ENCODE data around the gene MBOAT1.
"Not testable (repeated sequence)": the region's sequence is repeated elsewhere in the genome, so short reads cannot be mapped to it uniquely, and the experiment has no call there.

MBOAT1 gene

DNA sequence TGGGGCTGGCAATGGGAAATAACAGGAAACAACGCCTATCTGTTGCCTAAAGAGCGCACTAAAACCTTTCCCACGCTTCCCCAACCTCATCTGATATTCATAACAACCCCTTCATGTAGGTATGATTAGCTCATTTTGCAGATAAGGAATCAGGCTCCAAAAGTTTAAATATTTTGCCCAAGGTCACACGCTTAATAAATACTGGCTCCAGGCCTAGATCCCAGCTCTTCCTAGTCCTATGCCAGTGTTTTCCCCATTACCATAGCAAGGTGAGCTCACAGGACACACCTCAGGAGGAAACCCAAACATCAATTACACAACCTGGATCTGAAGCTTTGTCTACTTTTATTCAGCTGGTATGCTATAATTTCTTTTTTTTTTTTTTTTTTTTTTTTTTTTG lies 19.6 kb downstream of the MBOAT1 start:
- H3K27ac ChIP-seq (ENCODE audit: low read depth, low read length), result no peak overlapping the region
- no peaks in the 10 kb centered on the region for H3K27me3 ChIP-seq (ENCODE audit: control insufficient read depth in 5 of 5, insufficient read depth in 4 of 5, low read length in 5 of 5)
- no peak overlapping the region for H3K4me3 ChIP-seq (ENCODE audit: low read depth in 1 of 5, low read length in 5 of 5)
- H3K9me3 ChIP-seq (ENCODE audit: control insufficient read depth in 5 of 5, low read length in 5 of 5), result no peaks in the 10 kb centered on the region
- peaks cover 0 to 7% (median 0%) of the 10 kb centered on the region in 5 donors for H3K4me1 ChIP-seq (ENCODE audit: control insufficient read depth in 5 of 5, insufficient read depth in 5 of 5, low read length in 5 of 5)
- no peak overlapping the region for H3K9ac ChIP-seq (ENCODE audit: low read length in 5 of 5)
- H3K36me3 ChIP-seq (ENCODE audit: control insufficient read depth in 5 of 5, insufficient read depth in 5 of 5, low read length in 5 of 5), result no peaks in the 10 kb centered on the region

DNA sequence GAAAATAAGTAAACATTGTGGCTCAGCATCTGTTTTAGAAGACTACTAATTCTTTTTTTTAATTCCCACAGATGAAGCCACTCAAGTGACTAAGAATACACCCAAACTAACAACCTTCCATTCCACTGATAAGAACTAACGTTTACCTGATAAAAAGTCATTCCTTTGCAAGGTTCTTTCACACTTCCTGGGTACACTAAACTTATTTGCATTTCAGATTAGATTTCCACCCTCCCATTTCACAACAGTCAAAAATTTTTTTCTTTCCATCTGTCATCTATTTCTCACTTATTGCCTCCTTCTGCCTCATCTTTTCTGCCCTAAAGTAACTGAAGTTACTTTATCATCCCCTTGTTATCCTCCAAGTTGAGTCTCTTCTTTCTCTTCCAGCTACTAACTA lies 20.3 kb downstream of the MBOAT1 start:
- no peak overlapping the region for H3K4me3 ChIP-seq (ENCODE audit: low read depth in 1 of 5, low read length in 5 of 5)
- no peak overlapping the region for H3K27ac ChIP-seq (ENCODE audit: low read depth, low read length)
- no peak overlapping the region for H3K9ac ChIP-seq (ENCODE audit: low read length in 5 of 5)
- H3K4me1 ChIP-seq (ENCODE audit: control insufficient read depth in 5 of 5, insufficient read depth in 5 of 5, low read length in 5 of 5), result peaks cover 0 to 4% (median 0%) of the 10 kb centered on the region in 5 donors
- H3K36me3 ChIP-seq (ENCODE audit: control insufficient read depth in 5 of 5, insufficient read depth in 5 of 5, low read length in 5 of 5), result peaks cover 0 to 2% (median 0%) of the 10 kb centered on the region in 5 donors
- no peaks in the 10 kb centered on the region for H3K9me3 ChIP-seq (ENCODE audit: control insufficient read depth in 5 of 5, low read length in 5 of 5)
- no peaks in the 10 kb centered on the region for H3K27me3 ChIP-seq (ENCODE audit: control insufficient read depth in 5 of 5, insufficient read depth in 4 of 5, low read length in 5 of 5)

DNA sequence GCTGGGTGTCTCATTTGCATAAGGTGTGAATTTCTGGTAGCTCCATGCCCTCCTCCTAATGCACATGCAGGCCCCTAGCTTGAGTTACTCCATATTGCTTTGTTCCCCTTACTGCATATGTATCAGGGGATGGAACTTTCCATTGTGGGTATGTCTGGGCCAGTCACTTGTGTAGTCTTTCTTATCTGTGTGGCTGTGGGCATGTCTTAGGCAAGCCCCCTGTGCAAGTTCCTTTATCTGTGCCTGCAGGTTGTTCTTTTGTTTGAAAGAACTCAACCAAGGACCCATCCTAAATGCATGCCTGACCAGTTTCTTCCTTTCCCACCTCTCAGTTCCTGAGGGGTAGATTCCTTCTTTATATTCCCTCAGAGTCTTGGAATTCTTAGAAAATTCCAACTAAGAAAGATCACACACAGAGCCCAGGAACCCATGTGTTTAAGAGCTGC lies 23.6 kb downstream of the MBOAT1 start:
- H3K27me3 ChIP-seq (ENCODE audit: control insufficient read depth in 5 of 5, insufficient read depth in 4 of 5, low read length in 5 of 5), result no peaks in the 10 kb centered on the region
- peaks cover 0 to 6% (median 2%) of the 10 kb centered on the region in 5 donors for H3K36me3 ChIP-seq (ENCODE audit: control insufficient read depth in 5 of 5, insufficient read depth in 5 of 5, low read length in 5 of 5)
- H3K4me1 ChIP-seq (ENCODE audit: control insufficient read depth in 5 of 5, insufficient read depth in 5 of 5, low read length in 5 of 5), result no peaks in the 10 kb centered on the region
- H3K27ac ChIP-seq (ENCODE audit: low read depth, low read length), result no peak overlapping the region
- H3K9me3 ChIP-seq (ENCODE audit: control insufficient read depth in 5 of 5, low read length in 5 of 5), result no peaks in the 10 kb centered on the region
- no peak overlapping the region for H3K9ac ChIP-seq (ENCODE audit: low read length in 5 of 5)
- no peak overlapping the region for H3K4me3 ChIP-seq (ENCODE audit: low read depth in 1 of 5, low read length in 5 of 5)

GRCh38 chr6:20186981-20187380 lies 25.3 kb downstream of the MBOAT1 start:
- H3K27ac ChIP-seq (ENCODE audit: low read depth, low read length), result no peak overlapping the region
- no peaks in the 10 kb centered on the region for H3K27me3 ChIP-seq (ENCODE audit: control insufficient read depth in 5 of 5, insufficient read depth in 4 of 5, low read length in 5 of 5)
- H3K4me1 ChIP-seq (ENCODE audit: control insufficient read depth in 5 of 5, insufficient read depth in 5 of 5, low read length in 5 of 5), result no peaks in the 10 kb centered on the region
- H3K9ac ChIP-seq (ENCODE audit: low read length in 5 of 5), result no peak overlapping the region
- no peaks in the 10 kb centered on the region for H3K9me3 ChIP-seq (ENCODE audit: control insufficient read depth in 5 of 5, low read length in 5 of 5)
- peaks cover 0 to 6% (median 2%) of the 10 kb centered on the region in 5 donors for H3K36me3 ChIP-seq (ENCODE audit: control insufficient read depth in 5 of 5, insufficient read depth in 5 of 5, low read length in 5 of 5)
- no peak overlapping the region for H3K4me3 ChIP-seq (ENCODE audit: low read depth in 1 of 5, low read length in 5 of 5)

DNA sequence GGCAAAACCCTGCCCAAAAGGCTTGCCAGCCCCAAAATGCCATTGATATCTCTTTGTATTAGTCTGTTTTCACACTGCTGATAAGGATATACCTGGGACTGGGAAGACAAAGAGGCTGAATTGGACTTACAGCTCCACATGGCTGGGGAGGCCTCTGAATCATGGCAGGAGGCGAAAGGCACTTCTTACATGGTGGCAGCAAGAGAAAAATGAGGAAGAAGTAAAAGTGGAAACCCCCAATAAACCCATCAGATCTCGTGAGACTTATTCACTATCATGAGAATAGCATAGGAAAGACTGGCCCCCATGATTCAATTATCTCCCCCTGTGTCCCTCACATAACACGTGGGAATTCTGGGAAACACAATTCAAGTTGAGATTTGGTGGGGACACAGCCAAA lies 28.6 kb downstream of the MBOAT1 start:
- no peak overlapping the region for H3K27ac ChIP-seq (ENCODE audit: low read depth, low read length)
- no peaks in the 10 kb centered on the region for H3K9me3 ChIP-seq (ENCODE audit: control insufficient read depth in 5 of 5, low read length in 5 of 5)
- peaks cover 0 to 7% (median 5%) of the 10 kb centered on the region in 5 donors for H3K4me1 ChIP-seq (ENCODE audit: control insufficient read depth in 5 of 5, insufficient read depth in 5 of 5, low read length in 5 of 5)
- peaks cover 0 to 6% (median 2%) of the 10 kb centered on the region in 5 donors for H3K36me3 ChIP-seq (ENCODE audit: control insufficient read depth in 5 of 5, insufficient read depth in 5 of 5, low read length in 5 of 5)
- H3K4me3 ChIP-seq (ENCODE audit: low read depth in 1 of 5, low read length in 5 of 5), result no peak overlapping the region
- no peaks in the 10 kb centered on the region for H3K27me3 ChIP-seq (ENCODE audit: control insufficient read depth in 5 of 5, insufficient read depth in 4 of 5, low read length in 5 of 5)
- H3K9ac ChIP-seq (ENCODE audit: low read length in 5 of 5), result no peak overlapping the region

GRCh38 chr6:20182926-20183521 lies 29.2 kb downstream of the MBOAT1 start:
- Histone ChIP-seq H3K4me3 (ENCODE audit: low read depth in 1 of 5, low read length in 5 of 5) (no peak overlapping the region), H3K27ac (ENCODE audit: low read depth, low read length) (no peak overlapping the region), H3K4me1 (ENCODE audit: control insufficient read depth in 5 of 5, insufficient read depth in 5 of 5, low read length in 5 of 5) (peaks cover 0 to 8% (median 7%) of the 10 kb centered on the region in 5 donors), H3K36me3 (ENCODE audit: control insufficient read depth in 5 of 5, insufficient read depth in 5 of 5, low read length in 5 of 5) (peaks cover 0 to 6% (median 2%) of the 10 kb centered on the region in 5 donors), H3K27me3 (ENCODE audit: control insufficient read depth in 5 of 5, insufficient read depth in 4 of 5, low read length in 5 of 5) (no peaks in the 10 kb centered on the region), H3K9ac (ENCODE audit: low read length in 5 of 5) (no peak overlapping the region), H3K9me3 (ENCODE audit: control insufficient read depth in 5 of 5, low read length in 5 of 5) (no peaks in the 10 kb centered on the region)

DNA sequence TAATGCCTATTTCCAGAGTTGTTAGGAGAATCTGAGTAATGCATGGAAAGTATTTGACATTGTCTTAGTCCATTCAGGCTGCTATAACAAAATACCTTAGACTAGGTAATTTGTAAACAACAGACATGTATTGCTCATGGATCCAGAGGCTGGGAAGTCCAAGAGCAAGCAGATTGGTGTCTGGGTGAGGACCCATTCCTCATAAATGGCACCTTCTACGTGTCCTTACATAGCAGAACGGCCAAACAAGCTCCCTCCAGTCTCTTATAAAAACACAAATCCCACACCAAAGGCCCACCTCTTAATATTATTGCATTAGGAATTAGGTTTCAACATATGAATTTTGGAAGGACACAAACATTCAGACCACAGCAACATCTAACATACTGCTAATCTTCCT lies 30.2 kb downstream of the MBOAT1 start:
- Histone ChIP-seq H3K27ac (ENCODE audit: low read depth, low read length) (no peak overlapping the region), H3K9ac (ENCODE audit: low read length in 5 of 5) (no peak overlapping the region)

DNA sequence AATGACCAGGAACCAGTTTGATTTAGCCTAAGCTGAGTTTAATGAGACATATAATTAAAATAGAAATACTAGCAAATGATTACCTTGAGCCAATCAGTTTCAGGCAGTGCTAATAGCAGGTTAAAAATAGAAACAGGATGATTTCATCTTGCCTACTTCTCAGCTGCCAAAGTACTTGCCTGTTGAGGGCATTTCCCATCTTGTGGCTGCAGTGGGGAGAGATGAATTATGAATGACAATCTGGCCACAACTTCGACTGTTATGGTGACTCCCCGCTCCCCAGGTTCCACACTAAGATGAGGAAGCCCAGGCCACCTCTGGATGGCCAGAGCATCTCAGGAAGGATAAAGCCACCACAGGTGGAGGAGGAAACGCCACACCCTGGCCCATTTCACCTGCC lies 31.3 kb downstream of the MBOAT1 start:
- H3K27ac ChIP-seq (ENCODE audit: low read depth, low read length), result no peak overlapping the region
- H3K9ac ChIP-seq (ENCODE audit: low read length in 5 of 5), result no peak overlapping the region
- no peak overlapping the region for H3K4me3 ChIP-seq (ENCODE audit: low read depth in 1 of 5, low read length in 5 of 5)
- peaks cover 0 to 2% (median 0%) of the 10 kb centered on the region in 5 donors for H3K36me3 ChIP-seq (ENCODE audit: control insufficient read depth in 5 of 5, insufficient read depth in 5 of 5, low read length in 5 of 5)
- peaks cover 0 to 13% (median 10%) of the 10 kb centered on the region in 5 donors for H3K4me1 ChIP-seq (ENCODE audit: control insufficient read depth in 5 of 5, insufficient read depth in 5 of 5, low read length in 5 of 5)
- H3K9me3 ChIP-seq (ENCODE audit: control insufficient read depth in 5 of 5, low read length in 5 of 5), result no peaks in the 10 kb centered on the region
- H3K27me3 ChIP-seq (ENCODE audit: control insufficient read depth in 5 of 5, insufficient read depth in 4 of 5, low read length in 5 of 5), result no peaks in the 10 kb centered on the region

More for the DNA sequence above, 30.2 kb downstream of the MBOAT1 start:
- Histone ChIP-seq H3K9me3 (ENCODE audit: control insufficient read depth in 5 of 5, low read length in 5 of 5) (no peaks in the 10 kb centered on the region), H3K4me3 (ENCODE audit: low read depth in 1 of 5, low read length in 5 of 5) (no peak overlapping the region), H3K27me3 (ENCODE audit: control insufficient read depth in 5 of 5, insufficient read depth in 4 of 5, low read length in 5 of 5) (no peaks in the 10 kb centered on the region), H3K4me1 (ENCODE audit: control insufficient read depth in 5 of 5, insufficient read depth in 5 of 5, low read length in 5 of 5) (peaks cover 0 to 13% (median 10%) of the 10 kb centered on the region in 5 donors), H3K36me3 (ENCODE audit: control insufficient read depth in 5 of 5, insufficient read depth in 5 of 5, low read length in 5 of 5) (peaks cover 0 to 6% (median 2%) of the 10 kb centered on the region in 5 donors)

- H3K4me1 ChIP-seq (ENCODE audit: control insufficient read depth in 5 of 5, insufficient read depth in 5 of 5, low read length in 5 of 5), result peaks cover 0 to 14% (median 10%) of the 10 kb centered on the region in 5 donors
- not testable (repeated sequence) for H3K36me3 ChIP-seq (ENCODE audit: control insufficient read depth in 5 of 5, insufficient read depth in 5 of 5, low read length in 5 of 5); H3K4me3 ChIP-seq (ENCODE audit: low read depth in 1 of 5, low read length in 5 of 5); H3K27me3 ChIP-seq (ENCODE audit: control insufficient read depth in 5 of 5, insufficient read depth in 4 of 5, low read length in 5 of 5); H3K27ac ChIP-seq (ENCODE audit: low read depth, low read length); H3K9ac ChIP-seq (ENCODE audit: low read length in 5 of 5); H3K9me3 ChIP-seq (ENCODE audit: control insufficient read depth in 5 of 5, low read length in 5 of 5)
These were observed 32.8 kb downstream of the MBOAT1 start for GRCh38 chr6:20179287-20180045.

GRCh38 chr6:20178327-20178726 lies 33.9 kb downstream of the MBOAT1 start:
- no peak overlapping the region for H3K4me3 ChIP-seq (ENCODE audit: low read depth in 1 of 5, low read length in 5 of 5)
- H3K4me1 ChIP-seq (ENCODE audit: control insufficient read depth in 5 of 5, insufficient read depth in 5 of 5, low read length in 5 of 5), result peaks cover 0 to 21% (median 10%) of the 10 kb centered on the region in 5 donors
- no peak overlapping the region for H3K27ac ChIP-seq (ENCODE audit: low read depth, low read length)
- H3K9me3 ChIP-seq (ENCODE audit: control insufficient read depth in 5 of 5, low read length in 5 of 5), result no peaks in the 10 kb centered on the region
- no peaks in the 10 kb centered on the region for H3K27me3 ChIP-seq (ENCODE audit: control insufficient read depth in 5 of 5, insufficient read depth in 4 of 5, low read length in 5 of 5)
- no peak overlapping the region for H3K9ac ChIP-seq (ENCODE audit: low read length in 5 of 5)
- no peaks in the 10 kb centered on the region for H3K36me3 ChIP-seq (ENCODE audit: control insufficient read depth in 5 of 5, insufficient read depth in 5 of 5, low read length in 5 of 5)

All from subcutaneous abdominal adipose tissue (tissue), 5 donors.